ENCODE results near the gene PPFIA1.

DNA sequence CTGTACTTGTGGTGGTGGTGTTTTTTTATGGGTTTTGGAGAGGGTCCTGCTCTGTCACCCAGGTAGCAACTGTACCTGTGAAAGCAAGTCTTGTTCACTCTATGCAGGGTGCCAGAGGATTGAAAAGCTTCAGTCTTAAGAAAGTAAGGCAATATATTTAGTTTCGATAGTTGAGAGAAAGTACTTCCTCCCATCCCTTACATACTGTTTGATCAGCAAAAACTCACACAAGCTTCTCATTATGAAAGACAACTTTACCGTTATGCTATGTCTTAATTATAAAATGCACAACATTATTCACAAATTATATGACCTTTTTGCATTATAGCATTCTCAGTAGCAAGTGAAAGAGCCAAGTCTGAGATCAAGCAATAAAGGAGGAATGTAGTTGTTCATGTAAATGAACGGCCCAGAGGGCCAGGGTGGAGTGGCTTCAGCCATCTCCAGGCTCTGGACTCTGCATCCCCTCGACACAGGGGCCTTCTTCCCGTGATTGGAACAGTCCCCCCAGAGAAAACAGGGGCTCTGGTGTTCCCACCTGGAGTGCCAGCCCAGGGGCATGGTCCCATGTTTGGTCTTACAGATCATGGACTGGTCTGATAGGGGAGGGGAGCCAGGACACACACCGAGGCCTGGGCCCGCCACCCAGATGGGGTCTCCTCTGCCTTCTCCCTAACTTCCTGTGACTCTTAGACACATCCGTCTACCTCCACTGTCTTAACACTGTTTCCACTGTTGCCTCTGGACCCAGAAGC, 89.1 kb downstream of the PPFIA1 start:
- TF ChIP-seq EZH2phosphoT487 (IDR thresholded peaks at IDR 0.05; ENCODE audit: low read length) (no peak), CTCF (IDR thresholded peaks at IDR 0.05; ENCODE audit: low read length) (no peak), EZH2 (optimal IDR thresholded peaks at IDR 0.05; ENCODE audit: low read depth, low read length) (no peak)

Measured in MM.1S (cell line).